Effector CD4-positive, alpha-beta T cell (primary cell): ENCODE measurements around the gene SIRPB2.

Source experiments
- DNase-seq: peaks from one replicate; pipeline ENCODE4 v3.0.0-alpha.2; 2020

Gene SIRPB2

DNA sequence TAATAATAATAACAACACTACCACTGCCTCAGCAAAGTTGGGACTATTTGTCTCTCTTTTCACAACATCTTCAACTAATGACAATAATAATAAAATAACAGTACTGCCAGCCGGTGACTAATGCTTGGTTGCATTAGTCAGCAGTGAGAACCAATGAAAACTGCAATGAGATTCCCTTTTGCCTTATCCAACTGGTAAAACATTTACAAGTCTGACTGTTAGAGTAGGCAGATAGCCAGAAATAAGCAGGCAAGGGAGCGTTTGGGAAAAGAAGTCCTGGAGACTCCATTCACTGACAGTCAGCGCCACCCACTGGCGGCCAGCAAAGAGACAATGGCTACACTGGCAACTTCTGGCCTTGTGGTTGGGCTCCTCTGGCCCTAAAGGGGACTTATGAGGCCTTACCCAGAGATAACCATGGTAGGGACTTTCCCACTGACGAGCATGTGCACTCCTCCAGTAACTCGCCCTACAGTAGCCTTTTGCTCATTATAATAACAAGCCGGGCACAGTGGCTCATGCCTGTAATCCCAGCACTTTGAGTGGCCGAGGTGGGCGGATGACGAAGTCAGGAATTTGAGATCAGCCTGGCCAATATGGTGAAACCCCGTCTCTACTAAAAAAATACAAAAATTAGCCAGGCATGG, 21.2 kb downstream of the SIRPB2 start:
- no peak for DNase-seq

DNA sequence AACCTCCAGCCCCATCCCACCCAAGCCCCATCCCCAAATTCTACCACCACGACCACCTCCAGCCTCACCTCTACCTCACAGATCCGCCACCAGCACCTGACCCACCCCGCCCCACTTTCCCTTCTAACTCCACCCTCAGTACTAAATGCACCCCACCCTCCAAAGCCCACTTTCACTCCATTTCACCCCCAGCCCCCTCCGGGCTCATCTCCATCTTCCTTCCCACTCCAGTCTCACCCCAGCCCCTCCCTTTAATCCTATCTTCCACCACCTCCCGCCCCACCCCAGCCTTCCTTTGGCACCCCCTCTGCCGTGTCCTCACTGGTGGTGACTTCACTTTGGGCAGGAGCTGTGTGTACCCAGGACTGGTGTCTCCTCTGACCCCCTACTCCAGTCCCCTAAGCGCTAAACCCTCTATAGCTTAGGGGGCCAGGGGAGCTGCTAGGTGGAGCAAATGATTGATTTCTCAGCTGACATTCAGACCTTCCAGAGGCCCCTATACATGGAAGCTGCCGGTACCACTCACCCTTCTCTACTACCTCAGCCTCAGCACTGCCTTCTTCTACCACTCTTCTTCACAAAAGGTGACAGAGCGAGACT, 21.8 kb downstream of the SIRPB2 start:
- no peak for DNase-seq

DNA sequence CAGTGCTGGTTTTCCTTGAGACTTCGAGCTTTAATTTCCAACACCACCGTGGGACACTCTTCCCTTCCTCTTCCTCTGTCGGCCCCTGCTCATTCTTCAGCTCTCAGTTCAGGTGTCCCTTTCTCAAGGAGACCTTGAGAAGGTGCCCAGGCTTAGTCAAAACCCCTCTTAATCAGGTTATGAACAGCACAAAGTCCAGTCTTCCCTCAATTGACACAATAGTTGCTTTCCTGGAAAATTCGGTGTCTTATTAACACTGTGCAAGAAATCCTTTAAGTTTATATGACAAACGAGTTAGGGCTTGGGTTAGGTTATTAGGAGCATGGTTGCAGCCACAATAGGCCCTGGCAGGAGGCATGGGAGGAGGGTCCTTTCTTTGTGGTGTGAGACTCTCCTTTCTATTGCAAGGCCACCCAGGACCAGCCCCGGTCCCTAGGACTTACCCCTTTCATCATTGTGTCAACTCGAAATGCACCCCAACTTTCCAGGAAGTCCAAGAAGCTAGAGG, 23.0 kb downstream of the SIRPB2 start:
- no peak for DNase-seq

DNA sequence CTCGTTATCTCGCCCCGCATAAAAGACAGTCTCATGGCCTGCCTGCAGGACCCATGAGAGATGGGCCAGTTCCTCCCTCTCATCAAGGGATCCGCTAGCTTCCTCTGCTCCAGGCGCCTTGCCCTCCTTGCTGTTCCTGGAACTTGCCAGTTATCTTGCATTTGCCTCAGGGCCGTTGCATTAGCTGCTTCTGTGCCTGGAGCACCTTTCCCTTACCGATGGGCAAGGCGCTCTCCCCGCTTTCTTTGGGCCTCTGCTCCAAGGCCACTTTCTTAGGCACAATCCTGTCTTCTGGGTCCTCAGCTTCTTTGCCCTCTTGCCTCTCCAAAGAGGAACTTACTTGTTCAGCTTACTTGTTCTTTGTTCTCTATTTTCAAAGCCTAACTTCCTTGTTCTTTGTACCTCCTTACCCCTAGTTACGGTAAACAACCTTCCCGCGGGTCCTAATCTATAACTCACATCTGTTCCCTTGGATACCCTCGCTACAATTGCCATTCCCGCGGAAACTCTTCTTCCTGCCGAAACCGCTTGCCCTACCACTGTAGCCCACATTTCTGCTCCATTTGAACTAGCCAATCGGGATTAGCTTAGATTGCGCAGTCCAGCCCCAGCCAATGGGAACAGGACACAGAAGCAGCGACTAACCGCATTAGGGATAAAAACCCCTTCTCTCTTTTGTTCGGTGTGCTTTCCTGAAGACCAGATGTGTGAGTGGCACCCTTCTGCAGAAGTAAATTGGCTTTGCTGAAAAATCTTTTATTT, 23.7 kb downstream of the SIRPB2 start:
- no peak for DNase-seq

- no peak for DNase-seq
Observed at GRCh38 chr20:1467082-1467354, 24.2 kb downstream of the SIRPB2 start.

DNA sequence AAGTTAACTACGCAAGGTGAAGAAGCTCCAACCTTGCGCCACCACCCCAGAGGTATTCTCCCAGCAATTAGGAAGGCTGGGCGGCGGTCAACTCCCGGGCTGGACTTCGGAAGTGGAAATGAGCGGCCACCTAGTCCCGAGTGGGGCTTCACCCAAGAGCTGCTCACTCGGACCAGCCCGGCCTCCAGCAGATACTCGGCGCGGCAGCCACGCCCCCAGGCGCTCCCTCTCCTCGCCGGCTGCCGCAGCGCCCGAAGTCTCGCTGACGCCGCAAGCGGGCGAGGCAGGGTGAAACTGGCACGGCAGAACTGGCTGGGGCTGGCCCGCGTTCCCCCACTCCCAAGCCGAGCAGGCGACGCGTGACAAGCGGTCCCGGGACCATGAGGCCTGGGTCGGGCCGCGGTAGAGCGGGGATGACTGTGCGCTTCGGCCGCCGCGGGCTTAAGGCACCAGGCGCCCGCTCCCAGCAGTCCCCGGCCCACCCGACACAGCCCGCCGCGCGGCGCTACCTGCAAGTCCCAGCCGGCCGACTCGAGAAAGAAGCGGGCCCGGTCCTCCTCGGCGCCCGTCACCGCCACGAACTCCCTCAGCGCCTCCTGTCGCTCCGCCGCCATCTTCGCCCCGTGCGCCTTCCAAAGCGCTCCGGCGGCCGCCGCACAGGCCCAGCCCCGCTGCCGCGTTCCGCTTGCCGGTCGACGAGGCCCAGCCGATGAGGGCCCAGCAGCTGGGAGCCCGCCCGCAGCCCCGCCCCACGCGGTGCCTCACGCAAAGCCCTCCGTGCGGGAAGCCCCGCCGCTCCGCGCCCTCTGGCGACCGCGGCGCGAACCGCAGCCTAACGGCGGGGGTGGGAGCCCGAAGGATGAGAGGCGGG, 24.8 kb downstream of the SIRPB2 start, which contains the start of gene NSFL1C:
Gene NSFL1C (minus strand): TSS at position 639 of the 871 bp plus-strand sequence. CDS start 25 bp downstream, at position 614.
- DNase-seq: peak; percentile 96

GRCh38 chr20:1465470-1466210, 25.6 kb downstream of the SIRPB2 start:
- DNase-seq: no peak

DNA sequence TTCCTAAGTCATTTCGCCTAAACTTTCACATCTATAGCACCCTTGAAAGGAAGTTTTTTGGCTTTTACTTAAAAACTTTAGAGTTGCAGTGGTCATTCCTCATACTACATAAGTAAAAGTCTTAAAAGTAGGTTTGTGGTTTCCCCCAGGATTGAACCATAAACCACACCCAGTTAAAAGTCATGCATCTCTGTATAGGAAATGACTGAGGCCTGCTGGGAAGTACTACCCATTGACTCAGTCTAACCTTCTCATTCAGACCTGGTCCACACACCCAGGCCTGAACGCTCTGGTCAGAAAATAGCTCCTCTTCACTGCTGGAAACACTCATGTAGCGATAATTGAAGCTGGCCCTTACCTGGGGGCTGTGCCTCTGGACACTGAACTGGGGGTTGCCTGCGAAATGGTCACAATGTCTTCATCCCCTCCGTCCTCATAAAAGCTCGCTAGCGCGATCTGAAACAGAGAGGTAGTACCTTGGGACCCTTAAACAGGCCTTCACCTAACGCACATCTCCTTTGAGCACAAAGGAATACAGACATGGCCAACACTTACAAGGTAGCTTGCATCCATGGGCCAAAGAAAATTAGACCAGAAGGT, 27.1 kb downstream of the SIRPB2 start:
- DNase-seq: no peak

- DNase-seq: no peak
Observed at GRCh38 chr20:1462834-1463233, 28.4 kb downstream of the SIRPB2 start.

DNA sequence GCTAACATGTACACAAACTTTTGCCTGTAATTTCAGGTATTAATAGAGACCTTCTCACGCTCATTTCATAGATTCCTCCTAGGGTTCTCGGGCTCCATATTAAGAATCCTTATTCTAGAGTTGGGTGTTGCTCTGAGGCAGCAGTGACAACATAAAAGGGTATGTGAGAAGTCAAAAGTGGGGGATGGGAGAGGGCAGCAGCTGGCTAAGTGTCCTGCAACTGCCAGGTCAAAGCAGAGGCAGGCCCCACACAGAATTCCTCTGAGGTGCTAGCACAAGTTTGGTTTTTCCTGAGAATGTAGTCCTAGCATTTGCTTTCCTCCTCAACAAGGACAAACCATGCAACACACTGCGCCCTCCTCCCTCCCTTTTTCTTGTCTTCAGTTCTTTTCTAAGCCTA, 29.2 kb downstream of the SIRPB2 start:
- no peak for DNase-seq

GRCh38 chr20:1460275-1460674, 30.9 kb downstream of the SIRPB2 start:
- no peak for DNase-seq

- no peak for DNase-seq
Observed at GRCh38 chr20:1457992-1458391, 33.2 kb downstream of the SIRPB2 start.

- DNase-seq: no peak
Observed at GRCh38 chr20:1456300-1456699, 34.9 kb downstream of the SIRPB2 start.

DNA sequence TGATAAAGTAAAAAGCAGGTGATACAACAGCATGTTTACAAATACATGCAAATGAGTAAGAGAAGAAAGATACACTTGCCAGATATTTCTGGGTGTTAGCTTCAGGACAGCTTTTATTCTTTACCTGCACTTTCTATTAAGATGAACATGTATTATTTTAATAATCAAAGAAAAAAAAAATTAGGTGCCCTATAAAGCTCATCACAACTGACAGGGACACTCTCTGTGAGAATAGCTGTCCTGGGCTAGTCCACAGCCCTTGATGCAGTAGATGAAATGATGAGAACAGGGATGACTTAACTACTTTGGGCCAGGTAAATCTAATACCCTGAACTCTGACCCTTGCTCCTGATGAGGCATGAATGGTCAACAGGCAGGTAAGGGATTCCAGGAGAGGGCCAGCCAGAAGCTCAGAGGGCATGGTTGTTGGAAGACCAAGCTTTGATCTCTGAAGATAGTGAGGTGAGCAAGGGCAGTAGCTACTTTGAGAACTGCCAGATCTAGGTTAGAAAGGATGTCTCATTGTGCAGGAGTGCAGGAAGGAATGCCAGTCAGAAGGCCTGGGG, 40.2 kb downstream of the SIRPB2 start:
- no peak for DNase-seq

- DNase-seq: no peak
Observed at GRCh38 chr20:1449370-1449769, 41.9 kb downstream of the SIRPB2 start.

GRCh38 chr20:1448081-1448620, 43.1 kb downstream of the SIRPB2 start:
- DNase-seq: no peak

DNA sequence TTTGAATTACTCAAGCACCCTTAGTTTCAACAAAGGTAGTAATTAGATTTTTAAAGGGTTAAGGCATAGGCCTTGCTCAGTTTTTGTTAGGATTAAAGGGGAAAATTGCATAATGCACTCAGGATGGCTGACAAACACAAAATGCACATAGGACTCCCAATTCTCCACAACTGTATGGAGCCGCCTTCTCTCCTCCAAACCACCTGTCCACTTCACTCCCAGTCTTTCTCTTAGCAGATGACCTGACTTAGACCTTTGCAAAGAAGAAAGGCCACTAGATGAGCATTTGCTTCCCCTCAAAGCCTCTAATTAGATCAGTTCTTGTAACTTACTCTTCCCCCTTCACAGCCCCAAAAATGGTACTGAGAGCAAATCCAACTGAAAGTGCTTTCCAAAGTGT, 44.7 kb downstream of the SIRPB2 start:
- no peak for DNase-seq

DNA sequence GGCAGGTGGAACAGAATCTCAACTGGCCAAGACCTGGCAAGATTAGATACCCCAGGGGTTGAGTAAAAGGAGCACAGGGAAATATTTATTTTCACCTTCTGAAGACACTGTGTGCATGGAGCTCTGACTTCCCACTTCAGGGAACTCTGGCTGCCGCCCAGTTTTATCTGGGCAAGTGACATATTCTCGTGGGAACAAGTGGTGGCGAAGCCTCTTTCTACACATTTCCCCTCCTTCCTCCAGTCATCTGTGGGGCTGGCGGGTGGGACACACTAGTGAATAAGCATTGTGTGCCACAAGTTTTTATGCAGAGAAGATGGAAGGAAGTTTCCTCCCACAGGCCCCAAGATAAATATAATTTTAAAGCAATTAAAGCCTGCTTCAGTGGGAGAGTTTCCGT, 48.1 kb downstream of the SIRPB2 start:
- DNase-seq: no peak

- DNase-seq: no peak
Observed at GRCh38 chr20:1442304-1442703, 48.9 kb downstream of the SIRPB2 start.

GRCh38 chr20:1441133-1441532, 50.1 kb downstream of the SIRPB2 start:
- DNase-seq: no peak

- no peak for DNase-seq
Observed at GRCh38 chr20:1440024-1440423, 51.2 kb downstream of the SIRPB2 start.
